H9 (cell line): ENCODE data around the gene GALNT15. TPM values are rescaled to one million over a fixed set of nuclear protein-coding genes. Genes with fewer than 3 reads are reported as not detected.

Experiments used
- DNase-seq: peaks from one replicate; pipeline ENCODE4 v3.0.0-alpha.2; 2017
- H2AFZ ChIP-seq: one replicate; pipeline ENCODE4 v1.6.1; 2013; ENCODE audit warnings: mild to moderate bottlenecking, low read length, control low read depth, moderate library complexity
- H2AK5ac ChIP-seq: 2 replicates; pipeline ENCODE4 v1.6.1; 2013; ENCODE audit warnings: low read length, control low read depth, mixed read lengths; ENCODE audit not compliant: insufficient read length
- H2BK120ac ChIP-seq: one replicate; pipeline ENCODE4 v1.6.1; 2013; ENCODE audit warnings: low read depth, mild to moderate bottlenecking, low read length, control low read depth, inconsistent platforms; ENCODE audit not compliant: poor library complexity, severe bottlenecking
- H2BK12ac ChIP-seq: 2 replicates; pipeline ENCODE4 v1.6.1; 2013; ENCODE audit warnings: low read length, control low read depth, mixed read lengths, low read depth; ENCODE audit not compliant: insufficient read length
- H2BK15ac ChIP-seq: 2 replicates; pipeline ENCODE4 v1.6.1; 2013; ENCODE audit warnings: low read depth, low read length, control low read depth
- H2BK20ac ChIP-seq: one replicate; pipeline ENCODE4 v1.6.1; 2013; ENCODE audit warnings: low read depth, mild to moderate bottlenecking, low read length, control low read depth, inconsistent platforms; ENCODE audit not compliant: poor library complexity, severe bottlenecking
- H2BK5ac ChIP-seq: 2 replicates; pipeline ENCODE4 v1.6.1; 2013; ENCODE audit warnings: low read length, control low read depth, mixed read lengths; ENCODE audit not compliant: insufficient read length
- H3K14ac ChIP-seq: 2 replicates; pipeline ENCODE4 v1.6.1; 2013; ENCODE audit warnings: low read length, control low read depth; ENCODE audit not compliant: insufficient read depth
- H3K18ac ChIP-seq: 2 replicates; pipeline ENCODE4 v1.6.1; 2013; ENCODE audit warnings: low read depth, mild to moderate bottlenecking, mixed read lengths, low read length, control low read depth; ENCODE audit not compliant: insufficient read length
- H3K23ac ChIP-seq: 2 replicates; pipeline ENCODE4 v1.6.1; 2013; ENCODE audit warnings: low read length, control low read depth, mixed read lengths, low read depth; ENCODE audit not compliant: insufficient read length
- H3K23me2 ChIP-seq: 2 replicates; pipeline ENCODE4 v1.6.1; 2013; ENCODE audit warnings: low read depth, mild to moderate bottlenecking, mixed read lengths, low read length, control low read depth; ENCODE audit not compliant: insufficient read length, poor library complexity, severe bottlenecking
- H3K27ac ChIP-seq: 2 replicates; pipeline ENCODE4 v1.5.1; 2013; ENCODE audit warnings: low read length, control low read depth, mixed read lengths, low read depth; ENCODE audit not compliant: insufficient read length
- H3K27me3 ChIP-seq: 2 replicates; pipeline ENCODE4 v1.6.1; 2013; ENCODE audit warnings: low read length, control low read depth, inconsistent platforms; ENCODE audit not compliant: insufficient read depth
- H3K4ac ChIP-seq: 2 replicates; pipeline ENCODE4 v1.6.1; 2013; ENCODE audit warnings: low read depth, mild to moderate bottlenecking, control low read depth, inconsistent platforms, low read length, moderate library complexity
- H3K4me1 ChIP-seq: 2 replicates; pipeline ENCODE4 v1.6.1; 2013; ENCODE audit warnings: low read length, control low read depth, inconsistent platforms; ENCODE audit not compliant: insufficient read depth
- H3K4me2 ChIP-seq: 2 replicates; pipeline ENCODE4 v1.6.1; 2013; ENCODE audit warnings: low read length, control low read depth, mixed read lengths; ENCODE audit not compliant: insufficient read length, insufficient read depth
- H3K56ac ChIP-seq: 2 replicates; pipeline ENCODE4 v1.6.1; 2013; ENCODE audit warnings: low read depth, mild to moderate bottlenecking, mixed read lengths, low read length, control low read depth; ENCODE audit not compliant: insufficient read length
- H3K79me1 ChIP-seq: 2 replicates; pipeline ENCODE4 v1.6.1; 2013; ENCODE audit warnings: low read depth, mild to moderate bottlenecking, moderate library complexity, low read length, control low read depth, inconsistent platforms; ENCODE audit not compliant: insufficient read depth, poor library complexity, severe bottlenecking
- H3K79me2 ChIP-seq: 2 replicates; pipeline ENCODE4 v1.6.1; 2013; ENCODE audit warnings: low read length, control low read depth, inconsistent platforms; ENCODE audit not compliant: insufficient read depth
- H3K9ac ChIP-seq: 2 replicates; pipeline ENCODE4 v1.6.1; 2013; ENCODE audit warnings: low read length, control low read depth, mixed read lengths; ENCODE audit not compliant: insufficient read length; ENCODE audit errors: extremely low read depth
- H3K9me3 ChIP-seq: one replicate; pipeline ENCODE4 v1.6.1; 2013; ENCODE audit warnings: low read depth, low read length, inconsistent platforms; ENCODE audit not compliant: control insufficient read depth
- H3T11ph ChIP-seq: one replicate; pipeline ENCODE4 v1.6.1; 2013; ENCODE audit warnings: mild to moderate bottlenecking, low read length, control low read depth, inconsistent platforms
- H4K20me1 ChIP-seq: one replicate; pipeline ENCODE4 v1.6.1; 2013; ENCODE audit not compliant: control insufficient read depth, insufficient read length, insufficient read depth
- H4K5ac ChIP-seq: 2 replicates; pipeline ENCODE4 v1.6.1; 2013; ENCODE audit warnings: low read depth, mild to moderate bottlenecking, mixed read lengths, low read length, control low read depth; ENCODE audit not compliant: insufficient read length
- H4K8ac ChIP-seq: replicated peaks from 2 replicates; pipeline ENCODE4 v1.6.1; 2013; ENCODE audit warnings: low read length, control low read depth, mixed read lengths, low read depth; ENCODE audit not compliant: insufficient read length
- H4K91ac ChIP-seq: 2 replicates; pipeline ENCODE4 v1.6.1; 2013; ENCODE audit warnings: low read depth, mild to moderate bottlenecking, moderate library complexity, mixed read lengths, low read length, control low read depth; ENCODE audit not compliant: insufficient read length
- H3K27ac Mint-ChIP-seq, 3 experiments: 2 replicates in 2 of 3; 3 replicates in 1 of 3; pipeline ENCODE4 v1.8.0; 2020 to 2021; ENCODE audit warnings: mixed read lengths in 3 of 3, mild to moderate bottlenecking in 1 of 3, moderate library complexity in 1 of 3
- H3K27me3 Mint-ChIP-seq: 2 replicates; pipeline ENCODE4 v1.8.0; 2021; ENCODE audit warnings: low read depth, mild to moderate bottlenecking, moderate library complexity, mixed read lengths
- H3K36me3 Mint-ChIP-seq, 3 experiments: 2 replicates in 2 of 3; 3 replicates in 1 of 3; pipeline ENCODE4 v1.8.0; 2020 to 2021; ENCODE audit warnings: low read depth in 3 of 3, mixed read lengths in 3 of 3; ENCODE audit not compliant: insufficient read depth in 1 of 3
- H3K4me1 Mint-ChIP-seq, 2 experiments: 2 replicates each; pipeline ENCODE4 v1.8.0; 2020; ENCODE audit warnings: mixed read lengths in 2 of 2
- H3K4me3 Mint-ChIP-seq, 2 experiments: 2 replicates in 1 of 2; 3 replicates in 1 of 2; pipeline ENCODE4 v1.8.0; 2020 to 2021; ENCODE audit warnings: mild to moderate bottlenecking in 2 of 2, mixed read lengths in 2 of 2, moderate library complexity in 1 of 2
- H3K9me3 Mint-ChIP-seq, 2 experiments: 2 replicates in 1 of 2; 3 replicates in 1 of 2; pipeline ENCODE4 v1.8.0; 2020; ENCODE audit warnings: mild to moderate bottlenecking in 2 of 2, mixed read lengths in 2 of 2, moderate library complexity in 1 of 2
- WGBS: extraction: QIAGEN DNeasy Blood & Tissue Kit; methylation state at CpG from one replicate; pipeline ENCODE4 v1.1.7; 2013; ENCODE audit warnings: missing lambda C conversion rate, low lambda C conversion rate, mixed read lengths; ENCODE audit not compliant: insufficient read length; ENCODE audit errors: extremely low coverage; 5-methylcytosine and 5-hydroxymethylcytosine counted together
- total RNA-seq: library from RNA; stranded (reverse); gene quantifications from 2 replicates; pipeline ENCODE4 v1.2.1, GENCODE V29; 2021
- TF ChIP-seq, protein P1 (sequence below): fragments of 200-600 bp; sonication (generic); conservative IDR thresholded peaks from 3 replicates; pipeline ENCODE4 v1.8.0; 2021; ENCODE audit warnings: antibody characterized with exemption, mild to moderate bottlenecking

The GALNT15 gene
- total RNA-seq, 1 experiment from 2014 or later, result 0.04 TPM

DNA sequence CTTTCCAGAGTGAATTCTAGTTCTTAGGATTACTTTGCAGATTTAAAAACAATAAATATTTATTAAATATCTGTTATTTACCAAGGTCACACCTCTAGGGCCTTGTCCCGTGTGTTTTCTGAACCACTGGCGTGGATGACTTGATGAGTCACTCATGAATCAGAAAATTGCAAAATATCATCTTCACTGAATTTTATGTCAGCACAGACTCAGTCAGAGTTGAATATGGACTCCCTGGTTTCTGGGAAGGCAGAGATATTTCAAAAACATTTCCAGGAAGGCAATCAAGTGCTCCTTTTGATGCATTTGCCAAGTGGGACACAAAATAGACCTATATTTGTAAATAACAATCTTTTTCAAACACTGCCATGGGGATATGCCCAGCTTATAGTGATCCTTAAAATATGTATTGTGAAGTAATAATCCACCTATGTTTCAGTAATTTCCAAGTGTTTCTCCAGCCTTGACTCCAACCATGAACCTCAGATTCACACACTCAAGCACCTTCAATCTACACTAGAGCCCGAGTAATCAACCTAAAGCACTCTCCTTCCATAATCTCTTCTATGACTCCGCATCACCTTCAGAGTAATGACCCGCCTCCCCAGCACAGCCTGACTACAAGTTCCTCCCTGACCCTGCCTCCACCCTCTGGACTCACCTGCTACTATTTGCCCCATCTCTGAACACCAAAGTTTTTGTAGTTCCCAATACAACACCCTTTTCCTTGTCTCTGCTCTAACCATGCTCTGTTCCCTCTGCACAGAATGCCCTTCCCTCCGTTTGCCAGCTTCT is 65.9 kb downstream of the GALNT15 start:
- no peak overlapping the region for H3K9ac ChIP-seq
- H3K4me1 Mint-ChIP-seq, result no peaks in the 10 kb centered on the region
- no peak for DNase-seq
- TF ChIP-seq, protein P1, sequence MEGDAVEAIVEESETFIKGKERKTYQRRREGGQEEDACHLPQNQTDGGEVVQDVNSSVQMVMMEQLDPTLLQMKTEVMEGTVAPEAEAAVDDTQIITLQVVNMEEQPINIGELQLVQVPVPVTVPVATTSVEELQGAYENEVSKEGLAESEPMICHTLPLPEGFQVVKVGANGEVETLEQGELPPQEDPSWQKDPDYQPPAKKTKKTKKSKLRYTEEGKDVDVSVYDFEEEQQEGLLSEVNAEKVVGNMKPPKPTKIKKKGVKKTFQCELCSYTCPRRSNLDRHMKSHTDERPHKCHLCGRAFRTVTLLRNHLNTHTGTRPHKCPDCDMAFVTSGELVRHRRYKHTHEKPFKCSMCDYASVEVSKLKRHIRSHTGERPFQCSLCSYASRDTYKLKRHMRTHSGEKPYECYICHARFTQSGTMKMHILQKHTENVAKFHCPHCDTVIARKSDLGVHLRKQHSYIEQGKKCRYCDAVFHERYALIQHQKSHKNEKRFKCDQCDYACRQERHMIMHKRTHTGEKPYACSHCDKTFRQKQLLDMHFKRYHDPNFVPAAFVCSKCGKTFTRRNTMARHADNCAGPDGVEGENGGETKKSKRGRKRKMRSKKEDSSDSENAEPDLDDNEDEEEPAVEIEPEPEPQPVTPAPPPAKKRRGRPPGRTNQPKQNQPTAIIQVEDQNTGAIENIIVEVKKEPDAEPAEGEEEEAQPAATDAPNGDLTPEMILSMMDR, result no peak
- no peaks in the 10 kb centered on the region for H3K79me1 ChIP-seq
- no peaks in the 10 kb centered on the region for H3K9me3 Mint-ChIP-seq
- H2BK12ac ChIP-seq, result no peak overlapping the region
- H3K4ac ChIP-seq, result no peak overlapping the region
- H3K18ac ChIP-seq, result no peak overlapping the region
- no peak overlapping the region for H2AFZ ChIP-seq
- H2AK5ac ChIP-seq, result no peak overlapping the region
- H3K23ac ChIP-seq, result no peak overlapping the region
- H3K4me1 ChIP-seq, result no peaks in the 10 kb centered on the region
- H2BK120ac ChIP-seq, result no peak overlapping the region
- H3K27ac ChIP-seq, result no peak overlapping the region
- H3K27me3 ChIP-seq, result no peaks in the 10 kb centered on the region
- H2BK15ac ChIP-seq, result no peak overlapping the region
- H3K79me2 ChIP-seq, result 0 out of 2 replicates have a peak, but pooled peaks cover 2% of the 10 kb centered on the region
- H3K9me3 ChIP-seq, result no peaks in the 10 kb centered on the region
- H4K5ac ChIP-seq, result no peak overlapping the region
- no peak overlapping the region for H4K91ac ChIP-seq
- H3K27ac Mint-ChIP-seq, result no peak overlapping the region
- H3K23me2 ChIP-seq, result no peaks in the 10 kb centered on the region
- H3K36me3 Mint-ChIP-seq, result no peaks in the 10 kb centered on the region
- H3K27me3 Mint-ChIP-seq, result peaks cover 4% of the 10 kb centered on the region
- H2BK5ac ChIP-seq, result no peak overlapping the region
- no CpG with 5 or more reads among the region's 6 CpGs for WGBS
- H3T11ph ChIP-seq, result no peak overlapping the region
- no peak overlapping the region for H2BK20ac ChIP-seq
- no peak overlapping the region for H4K8ac ChIP-seq
- H3K4me3 Mint-ChIP-seq, result no peak overlapping the region
- no peak overlapping the region for H3K14ac ChIP-seq
- no peak overlapping the region for H3K4me2 ChIP-seq
- H4K20me1 ChIP-seq, result no peaks in the 10 kb centered on the region
- H3K56ac ChIP-seq, result no peak overlapping the region
